HCT116 (cell line): ENCODE results near the gene DUSP6. TPM values are rescaled to one million over a fixed set of nuclear protein-coding genes. Genes with fewer than 3 reads are reported as not detected.

ENCODE experiments used
- ATAC-seq: fragments of 200-7000 bp; cut with Tn5 transposase; 2 replicates; pipeline ENCODE4 v1.9.1; 2020; ENCODE audit warnings: mild to moderate bottlenecking, moderate library complexity
- BruUV-seq: library from RNA; stranded (reverse); fragments of 400-500 nt; replicated peaks from 2 replicates; lab custom pipeline; 2021; lab: Mats Ljungman, UMichigan
- CTCF ChIA-PET: fragments of 300-600 bp; sonication (Branson Sonifier 250); formaldehyde crosslinking; loops from one replicate; lab custom pipeline; 2021; ENCODE audit warnings: antibody characterized with exemption; lab: Charles Lee
- POLR2A ChIA-PET: fragments of 300-600, 350-600 bp; sonication (Branson Sonifier 250); formaldehyde crosslinking; loops from one replicate; lab custom pipeline; 2021; ENCODE audit warnings: antibody characterized with exemption; lab: Charles Lee
- RAD21 ChIA-PET, 2 experiments: fragments of 300-600 bp; sonication (Branson Sonifier 250); formaldehyde crosslinking; loops; one replicate each; lab custom pipeline; 2023; ENCODE audit warnings: low total read pairs in 2 of 2; ENCODE audit not compliant: uncharacterized antibody in 2 of 2, unreplicated experiment in 2 of 2, low non-redundant PET in 1 of 2; lab: Charles Lee
- DNase-seq: peaks from one replicate; pipeline ENCODE4 v3.0.0-alpha.2; 2010; ENCODE audit warnings: low read depth, low spot score
- H2AFZ ChIP-seq: fragments of 200-600 bp; shearing (Covaris generic), sonication (generic); 2 replicates; pipeline ENCODE4 v1.6.1; 2017; ENCODE audit warnings: low read depth, mixed run types, mixed read lengths, antibody characterized with exemption, low read length; ENCODE audit not compliant: poor library complexity, severe bottlenecking
- H3K27ac ChIP-seq: 2 replicates; pipeline ENCODE4 v1.5.1; 2012; ENCODE audit warnings: low read depth, low read length
- H3K27me3 ChIP-seq: fragments of 200-600 bp; sonication (generic); 2 replicates; pipeline ENCODE4 v1.6.1; 2016; ENCODE audit warnings: mixed run types, low read length, mixed read lengths; ENCODE audit not compliant: insufficient read depth
- H3K36me3 ChIP-seq, 2 experiments: fragments of 200-500 bp in 1 of 2; fragments of 200-600 bp in 1 of 2; sonication (Bioruptor generic) in 1 of 2; sonication (generic) in 1 of 2; 2 replicates each; pipeline versions ENCODE4 v1.5.1 to v1.6.1; 2014 to 2016; ENCODE audit warnings: low read length in 2 of 2, inconsistent platforms in 1 of 2, mixed read lengths in 1 of 2, mixed run types in 1 of 2; ENCODE audit not compliant: insufficient read depth in 2 of 2, control insufficient read depth in 1 of 2
- H3K4me1 ChIP-seq, 2 experiments: fragments of 200-600 bp in 1 of 2; sonication (generic) in 1 of 2; 2 replicates each; pipeline versions ENCODE4 v1.5.1 to v1.6.1; 2012 to 2017; ENCODE audit warnings: low read length in 2 of 2, inconsistent platforms in 1 of 2, mild to moderate bottlenecking in 1 of 2, mixed read lengths in 1 of 2, mixed run types in 1 of 2, moderate library complexity in 1 of 2; ENCODE audit not compliant: insufficient read depth in 2 of 2, control insufficient read depth in 1 of 2
- H3K4me2 ChIP-seq: fragments of 200-600 bp; sonication (generic); 2 replicates; pipeline ENCODE4 v1.6.1; 2017; ENCODE audit warnings: mixed run types, low read length, mixed read lengths
- H3K4me3 ChIP-seq, 2 experiments: fragments of 200-600 bp in 1 of 2; sonication (generic) in 1 of 2; replicated peaks in 1 of 2; 2 replicates each; pipeline ENCODE4 v1.5.1; 2011 to 2016; ENCODE audit warnings: low read length in 2 of 2, control low read depth in 1 of 2, low read depth in 1 of 2, mild to moderate bottlenecking in 1 of 2, mixed read lengths in 1 of 2, mixed run types in 1 of 2
- H3K79me2 ChIP-seq: fragments of 200-600 bp; sonication (generic); 2 replicates; pipeline ENCODE4 v1.6.1; 2017; ENCODE audit warnings: mild to moderate bottlenecking, mixed run types, low read length, moderate library complexity, mixed read lengths; ENCODE audit not compliant: insufficient read depth
- H3K9ac ChIP-seq: fragments of 200-600 bp; sonication (generic); 2 replicates; pipeline ENCODE4 v1.6.1; 2016; ENCODE audit warnings: low read length, mixed read lengths
- H3K9me2 ChIP-seq: fragments of 200-600 bp; sonication (generic), shearing (Covaris generic); 2 replicates; pipeline ENCODE4 v1.6.1; 2017; ENCODE audit warnings: mixed run types, mild to moderate bottlenecking, moderate library complexity; ENCODE audit not compliant: insufficient read depth
- H3K9me3 ChIP-seq, 2 experiments: fragments of 200-500 bp in 1 of 2; fragments of 200-600 bp in 1 of 2; sonication (Bioruptor generic) in 1 of 2; sonication (generic) in 1 of 2; 2 replicates each; pipeline ENCODE4 v1.6.1; 2014 to 2017; ENCODE audit warnings: low read length in 2 of 2, mixed read lengths in 2 of 2, inconsistent platforms in 1 of 2, low read depth in 1 of 2, mild to moderate bottlenecking in 1 of 2, mixed run types in 1 of 2, moderate library complexity in 1 of 2; ENCODE audit not compliant: control insufficient read depth in 1 of 2, insufficient read depth in 1 of 2
- H4K20me1 ChIP-seq: fragments of 200-600 bp; sonication (generic), shearing (Covaris generic); 2 replicates; pipeline ENCODE4 v1.6.1; 2017; ENCODE audit warnings: mixed run types, mild to moderate bottlenecking, moderate library complexity; ENCODE audit not compliant: insufficient read depth
- ATF3 ChIP-seq: IDR thresholded peaks from 2 replicates; pipeline ENCODE4 v1.6.1; 2012
- CBX3 ChIP-seq: IDR thresholded peaks from 2 replicates; pipeline ENCODE4 v1.6.1; 2012; ENCODE audit warnings: low read depth
- CEBPB ChIP-seq: IDR thresholded peaks from 2 replicates; pipeline ENCODE4 v1.6.1; 2012; ENCODE audit warnings: low read depth
- EGR1 ChIP-seq: IDR thresholded peaks from 2 replicates; pipeline ENCODE4 v1.6.1; 2012; ENCODE audit warnings: low read depth
- ELF1 ChIP-seq: IDR thresholded peaks from 2 replicates; pipeline ENCODE4 v1.6.1; 2012; ENCODE audit warnings: low read depth, borderline replicate concordance
- EZH2 ChIP-seq: fragments of 200-600 bp; sonication (generic); IDR thresholded peaks from 2 replicates; pipeline ENCODE4 v1.6.1; 2017; ENCODE audit warnings: antibody characterized with exemption, mixed run types
- EZH2phosphoT487 ChIP-seq: fragments of 200-600 bp; IDR thresholded peaks from 2 replicates; pipeline ENCODE4 v1.6.1; 2018; ENCODE audit warnings: antibody characterized with exemption, borderline replicate concordance
- FOSL1 ChIP-seq: IDR thresholded peaks from 2 replicates; pipeline ENCODE4 v1.6.1; 2012; ENCODE audit warnings: low read depth
- JUND ChIP-seq: IDR thresholded peaks from 2 replicates; pipeline ENCODE4 v1.6.1; 2012
- MAX ChIP-seq: IDR thresholded peaks from 2 replicates; pipeline ENCODE4 v1.6.1; 2012
- POLR2A ChIP-seq: IDR thresholded peaks from 2 replicates; pipeline ENCODE4 v1.7.0; 2011; ENCODE audit warnings: borderline replicate concordance; ENCODE audit not compliant: insufficient read depth, insufficient read length; ENCODE audit errors: extremely low read depth
- POLR2AphosphoS5 ChIP-seq: IDR thresholded peaks from 2 replicates; pipeline ENCODE4 v1.6.1; 2011; ENCODE audit warnings: mild to moderate bottlenecking, low read depth, low read length, moderate library complexity
- SIN3A ChIP-seq: IDR thresholded peaks from 2 replicates; pipeline ENCODE4 v1.6.1; 2012; ENCODE audit warnings: low read depth
- SP1 ChIP-seq: IDR thresholded peaks from 2 replicates; pipeline ENCODE4 v1.6.1; 2012; ENCODE audit warnings: low read depth
- SRF ChIP-seq: IDR thresholded peaks from 2 replicates; pipeline ENCODE4 v1.6.1; 2012; ENCODE audit warnings: low read depth
- YY1 ChIP-seq: IDR thresholded peaks from 2 replicates; pipeline ENCODE4 v1.6.1; 2011; ENCODE audit warnings: low read length, low read depth, moderate library complexity, mild to moderate bottlenecking; ENCODE audit not compliant: insufficient replicate concordance; ENCODE audit errors: extremely low read depth
- ZFX ChIP-seq: fragments of 450-650 bp; IDR thresholded peaks from 2 replicates; pipeline ENCODE4 v1.6.1; 2017
- intact Hi-C: fragments of 100-400 bp; cut with micrococcal nuclease; formaldehyde crosslinking; loops from 2 replicates; pipeline ENCODE4 v1.10.0; 2022
- total RNA-seq: library from RNA; stranded (reverse); gene quantifications from one replicate; pipeline ENCODE4 v1.2.1, GENCODE V29; 2021; ENCODE audit not compliant: unreplicated experiment

Gene DUSP6
- total RNA-seq, 1 experiment from 2014 or later = 219 TPM

GRCh38 chr12:89353188-89353822 is 1.0 kb upstream of the DUSP6 start:
- Histone ChIP-seq H3K9ac (peak overlapping the region; percentile 84), H3K9me2 (no peaks in the 10 kb centered on the region), H3K27ac (peak overlapping the region; percentile 99), H3K27me3 (no peaks in the 10 kb centered on the region), H4K20me1 (peaks cover 4% of the 10 kb centered on the region; the same call in 1 of the 2 replicates), H3K79me2 (peaks cover 45% of the 10 kb centered on the region), H3K36me3 (peaks cover 17 to 22% of the 10 kb centered on the region in 2 experiments), H2AFZ (no peak overlapping the region), H3K4me2 (peak overlapping the region; percentile 92), H3K4me3 (peak overlapping the region; percentile 90 to 94), H3K9me3 (no peaks in the 10 kb centered on the region), H3K4me1 (peaks cover 37 to 52% of the 10 kb centered on the region in 2 experiments)
- RAD21 ChIA-PET = interaction anchor here (0.8 to 1.3 kb wide), 2 partner anchors 22 to 198 kb away, joined by 3 read pairs; no protein-coding TSS in a partner anchor
- no TSS peak for BruUV-seq
- ATAC-seq = peak; percentile 64
- TF ChIP-seq POLR2A (peak; percentile 84), FOSL1 (no peak), ZFX (no peak), ATF3 (no peak), MAX (no peak), JUND (no peak), YY1 (no peak), POLR2AphosphoS5 (peak; percentile 3), CBX3 (no peak)
- POLR2A ChIA-PET = interaction anchor here (0.9 to 3.2 kb wide), 22 partner anchors 11 to 428 kb away, joined by 3 to 17 read pairs (median 4); partner anchors contain the start of gene GALNT4
- CTCF ChIA-PET = interaction anchor here (0.8 to 1.3 kb wide), 2 partner anchors 12 to 334 kb away, joined by 3 to 4 read pairs; no protein-coding TSS in a partner anchor
- peak; percentile 31 for DNase-seq
- intact Hi-C loops = loop anchor here (1.0 to 5.0 kb wide), 4 partner anchors 126 to 421 kb away; partner anchors contain the start of gene POC1B

- no peak overlapping the region for H2AFZ ChIP-seq
- CTCF ChIA-PET = interaction anchor here (1.3 kb wide), 1 partner anchor 13 kb away, joined by 4 read pairs; no protein-coding TSS in a partner anchor
- no peak for TF ChIP-seq YY1
- no peak for TF ChIP-seq SP1
- peak; percentile 99 for TF ChIP-seq POLR2AphosphoS5
- no peak for TF ChIP-seq EZH2phosphoT487
- no peak for TF ChIP-seq CBX3
- no peak for TF ChIP-seq FOSL1
- no peak for TF ChIP-seq EGR1
- no peak for TF ChIP-seq SIN3A
- no peak for TF ChIP-seq CEBPB
- TF ChIP-seq ATF3 = no peak
- no peak for TF ChIP-seq ELF1
- peak; percentile 98 for TF ChIP-seq POLR2A
- TF ChIP-seq SRF = no peak
- TF ChIP-seq EZH2 = no peak
Observed at GRCh38 chr12:89352242-89352491, 134 bp downstream of the DUSP6 start.

More at GRCh38 chr12:89352242-89352491, 134 bp downstream of the DUSP6 start:
- Histone ChIP-seq H3K9ac (peak overlapping the region; percentile 82), H3K4me2 (peak overlapping the region; percentile 92), H3K4me3 (peak overlapping the region; percentile 90 to 94), H3K27me3 (no peaks in the 10 kb centered on the region), H3K27ac (peak overlapping the region; percentile 99), H3K36me3 (peaks cover 23 to 25% of the 10 kb centered on the region in 2 experiments), H3K9me3 (no peaks in the 10 kb centered on the region), H3K9me2 (no peaks in the 10 kb centered on the region), H4K20me1 (peaks cover 4% of the 10 kb centered on the region; the same call in 1 of the 2 replicates), H3K4me1 (peaks cover 49 to 62% of the 10 kb centered on the region in 2 experiments), H3K79me2 (peaks cover 49% of the 10 kb centered on the region)
- POLR2A ChIA-PET = interaction anchor here (0.7 to 3.2 kb wide), 29 partner anchors 12 to 622 kb away, joined by 3 to 17 read pairs (median 4); partner anchors contain the start of gene GALNT4
- no peak for DNase-seq
- intact Hi-C loops = loop anchor here (1.0 to 5.0 kb wide), 5 partner anchors 109 to 420 kb away; partner anchors contain the start of gene POC1B
- BruUV-seq = no TSS peak
- no peak for ATAC-seq
- RAD21 ChIA-PET = no interaction called here
